ENCODE data around the gene STYXL2.

STYXL2 gene

DNA sequence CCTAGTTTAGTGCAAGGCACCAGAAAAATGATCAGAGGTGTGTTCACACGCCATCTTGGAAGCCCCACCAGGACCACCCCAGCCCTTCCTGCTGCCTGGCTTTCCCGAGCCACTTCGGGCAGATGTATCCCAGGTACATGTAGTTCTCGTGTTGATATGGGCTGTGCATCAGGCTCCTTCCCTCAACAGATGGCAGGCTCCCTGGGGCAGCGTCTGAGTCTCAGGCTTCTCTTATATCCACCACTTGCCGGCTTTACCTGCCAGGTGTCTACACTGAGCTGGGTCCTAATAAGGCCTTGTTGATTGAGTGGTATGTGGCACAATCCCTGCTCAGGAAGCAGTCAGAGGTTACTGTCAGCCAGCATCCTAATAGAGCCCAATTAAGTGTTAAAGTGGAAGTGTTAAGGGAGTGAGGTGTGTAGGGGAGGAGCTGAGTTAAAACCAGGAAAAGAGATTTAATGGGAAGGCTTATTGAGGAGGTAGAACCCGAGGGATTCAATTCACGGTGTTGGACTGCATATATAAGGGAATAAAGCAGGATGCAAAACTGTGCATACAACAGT, 12.2 kb upstream of the STYXL2 start:
- FAIRE-seq, result no peak

DNA sequence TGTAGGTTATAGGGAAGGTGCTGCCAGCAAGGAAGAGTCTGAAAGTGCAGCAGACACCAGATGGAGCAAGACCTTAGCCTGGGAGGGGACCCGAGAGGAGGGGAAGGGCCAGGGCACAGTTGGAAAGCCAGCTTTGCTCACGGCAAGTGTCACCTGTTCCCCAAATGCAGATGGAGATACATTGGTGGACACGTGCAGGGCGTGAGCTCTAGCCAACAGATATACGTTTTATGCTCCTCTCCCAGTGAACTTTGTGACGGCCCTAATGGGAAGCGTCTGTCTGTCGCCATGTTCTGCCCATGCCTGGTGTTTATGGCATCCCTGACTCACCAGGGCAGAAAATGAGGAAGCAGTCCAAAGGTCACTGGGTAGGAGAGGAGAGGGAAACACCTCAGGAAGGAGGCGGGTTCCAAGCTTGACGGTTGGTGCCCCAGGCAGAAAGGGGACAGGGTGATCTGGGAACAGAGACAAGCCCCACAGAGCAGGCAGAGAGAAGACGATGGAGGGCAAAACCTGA, 11.3 kb upstream of the STYXL2 start:
- no peak for FAIRE-seq

DNA sequence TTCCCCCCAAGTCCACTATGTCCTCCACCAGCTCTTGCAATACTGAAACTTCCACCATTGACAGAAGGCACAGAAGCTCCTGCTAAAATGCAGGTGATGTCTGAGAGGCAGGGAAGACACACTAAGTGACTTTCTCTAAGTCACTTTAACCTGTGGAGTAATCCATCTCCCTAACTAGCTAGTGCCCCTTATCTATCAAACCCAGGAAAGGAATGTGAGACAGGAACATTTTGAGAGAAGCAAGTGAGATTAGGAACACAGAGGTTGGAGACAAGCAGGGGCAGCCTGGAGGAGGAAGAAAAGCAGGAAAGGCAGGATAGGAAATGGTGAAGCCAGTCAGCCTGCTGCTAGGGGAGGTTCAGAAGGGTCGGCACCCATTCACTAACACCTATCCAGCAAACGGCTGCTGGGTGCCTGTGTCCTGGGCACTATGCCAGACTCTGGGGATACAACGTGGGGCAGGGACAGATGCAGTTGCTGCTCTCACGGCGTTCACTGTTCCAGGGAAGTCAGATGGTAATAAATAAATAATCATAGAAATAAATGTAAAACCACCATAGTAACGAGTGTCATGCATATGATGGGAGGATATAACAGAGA, 10.7 kb upstream of the STYXL2 start:
- no peak for FAIRE-seq

DNA sequence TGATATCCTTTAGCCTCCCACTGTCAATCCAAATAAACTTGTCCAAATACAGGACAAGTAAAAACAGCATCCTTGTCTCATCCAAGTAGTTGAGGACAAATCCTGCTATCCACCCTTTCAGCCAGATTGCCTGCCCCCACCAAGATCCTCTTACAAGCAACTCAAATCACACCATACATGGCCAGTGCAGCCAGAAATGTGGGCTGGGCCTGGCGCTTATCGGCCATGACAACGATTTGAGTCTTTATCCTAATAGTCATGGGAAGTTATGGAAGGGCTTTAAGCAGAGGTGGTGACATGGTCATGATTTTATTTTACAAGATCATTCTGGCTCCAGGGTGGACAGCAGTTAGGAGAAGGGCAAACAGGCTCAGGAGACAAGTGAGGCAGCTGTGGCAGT, 10.0 kb upstream of the STYXL2 start:
- FAIRE-seq, result no peak

DNA sequence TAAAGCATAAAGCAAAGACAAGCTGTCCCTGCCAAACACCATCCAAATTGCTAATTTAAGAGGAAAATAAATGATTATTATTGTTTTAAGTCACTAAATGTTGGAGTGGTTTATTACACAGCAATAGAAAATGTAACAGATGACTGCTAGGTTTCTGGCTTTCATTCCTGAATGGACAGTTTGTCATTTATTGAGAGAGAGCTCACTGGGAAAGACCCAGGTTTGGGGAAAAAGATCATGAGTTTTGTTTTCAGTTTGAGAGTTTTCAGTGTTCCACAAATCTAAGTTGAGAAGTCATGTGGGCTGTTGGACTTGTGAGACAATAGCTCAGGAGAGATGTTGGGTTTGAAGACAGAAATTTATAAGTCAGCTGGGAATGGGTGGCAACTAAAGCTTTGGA, 9.1 kb upstream of the STYXL2 start:
- FAIRE-seq, result no peak

DNA sequence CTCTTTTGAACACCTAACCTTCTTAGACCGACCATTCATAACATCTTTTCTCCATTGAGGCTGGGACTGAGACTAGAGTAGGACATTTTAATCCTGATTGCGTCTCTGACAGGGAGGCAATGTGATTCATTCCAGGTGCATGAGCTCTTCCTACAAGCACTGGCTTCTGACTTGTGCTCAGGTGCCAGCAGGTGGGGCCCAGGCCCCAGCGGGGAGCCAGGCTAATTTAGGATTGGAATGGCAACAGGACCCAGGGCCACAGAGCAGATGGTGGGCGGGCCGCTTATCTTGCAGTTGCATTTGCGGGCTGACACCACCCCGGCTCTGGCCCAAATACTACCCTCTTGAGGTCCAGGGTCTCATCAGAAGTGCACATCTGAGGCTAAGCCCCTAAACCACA, 7.8 kb upstream of the STYXL2 start:
- no peak for FAIRE-seq

DNA sequence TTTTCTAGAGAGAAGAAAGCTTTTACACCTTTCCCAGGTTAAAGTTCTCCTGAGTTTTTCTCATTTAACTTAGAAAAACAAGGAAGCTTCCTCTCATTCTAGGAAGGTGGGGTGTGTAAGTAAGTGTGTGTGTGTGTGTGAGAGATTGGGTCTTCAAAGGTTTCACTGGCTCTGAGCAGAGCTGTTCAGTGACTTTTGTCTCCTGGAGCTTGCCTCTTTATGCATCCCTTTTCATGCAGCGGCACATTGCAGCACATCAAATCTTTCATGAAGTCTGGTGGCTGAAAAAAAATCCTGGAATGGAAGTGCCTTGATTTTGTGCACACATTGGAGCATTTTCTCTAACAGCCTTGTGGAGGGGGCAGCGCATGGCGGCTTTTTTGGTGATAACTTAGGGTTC, 7.1 kb upstream of the STYXL2 start:
- no peak for FAIRE-seq

DNA sequence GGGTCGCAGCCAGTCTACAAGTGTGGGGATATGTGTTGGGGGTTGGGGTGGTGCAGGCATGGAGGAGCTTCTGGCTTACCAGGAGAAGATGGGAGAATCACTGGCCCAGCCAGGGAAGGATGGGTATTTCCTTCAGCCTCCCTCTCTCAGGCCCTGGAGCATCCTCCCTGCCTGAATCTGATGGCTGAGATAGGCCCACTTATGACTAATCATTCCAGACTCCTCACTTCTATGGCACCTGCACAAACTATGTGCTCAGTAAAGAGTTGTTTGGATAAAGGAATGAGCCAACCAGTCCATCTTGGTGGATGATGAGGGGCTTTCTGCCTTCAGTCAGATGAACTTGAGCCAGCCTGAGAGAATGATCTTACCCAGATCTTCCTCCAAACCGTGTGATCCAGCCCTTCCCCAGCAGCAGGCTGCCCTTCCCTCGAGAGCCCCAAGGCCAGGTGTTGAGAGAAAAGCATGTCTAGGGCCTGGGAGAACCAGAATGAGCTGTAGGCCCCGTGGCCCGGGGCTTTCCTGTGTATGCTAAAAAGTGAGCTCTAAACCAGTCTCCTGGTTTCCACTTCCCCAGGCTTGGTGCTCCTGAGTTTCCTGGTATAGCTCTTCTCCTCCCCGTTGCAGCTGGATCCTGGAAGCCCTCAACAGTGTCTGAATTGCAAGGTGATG, 5.0 kb upstream of the STYXL2 start:
- FAIRE-seq, result no peak

DNA sequence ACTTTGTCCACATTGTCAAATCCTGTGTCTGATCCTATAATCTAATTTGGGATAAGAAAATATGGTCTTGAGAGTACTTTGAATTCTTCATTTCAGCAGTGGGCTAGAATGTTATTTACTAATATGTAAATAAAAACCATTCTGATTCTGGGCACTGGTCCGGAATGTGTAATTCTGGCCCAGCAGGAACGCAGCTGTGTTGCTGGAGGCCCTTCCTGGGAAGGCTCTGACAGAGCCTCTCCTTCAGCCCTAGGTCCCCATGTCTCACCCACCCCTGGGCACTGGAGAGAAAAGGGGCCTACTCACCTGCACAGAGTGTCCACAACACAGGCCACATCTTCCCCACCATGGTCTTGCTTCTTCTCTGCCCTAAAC, 3.9 kb upstream of the STYXL2 start:
- FAIRE-seq, result no peak

DNA sequence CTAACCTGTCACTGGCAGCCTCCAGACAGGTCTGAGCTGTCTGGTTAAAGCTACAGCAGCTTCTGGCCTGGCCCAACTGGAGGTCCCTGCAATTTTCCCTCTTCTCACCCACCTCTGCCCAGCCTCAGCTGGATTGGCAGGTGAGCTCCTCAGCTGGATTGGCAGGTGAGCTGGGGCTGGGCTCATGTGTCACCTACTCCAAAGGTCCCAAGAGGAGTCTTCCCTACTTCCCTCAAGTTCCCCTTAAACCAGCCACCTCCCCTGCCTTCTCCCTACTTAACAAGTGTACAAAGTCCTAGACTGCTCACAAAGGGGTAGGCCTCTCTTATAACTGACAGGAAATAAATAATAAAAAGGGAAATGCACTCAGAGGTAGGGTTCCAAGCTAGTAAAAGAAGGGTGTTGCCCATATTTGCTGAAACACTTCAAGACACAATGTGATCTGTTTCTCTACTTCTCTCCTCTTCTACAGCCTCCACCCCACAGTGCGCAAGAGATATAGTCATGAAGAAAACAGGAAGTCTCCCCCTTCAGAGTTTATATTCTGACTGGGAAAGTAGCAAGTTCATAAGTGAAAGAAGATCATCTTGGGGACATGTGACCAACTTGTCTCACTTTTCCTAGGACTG, 3.4 kb upstream of the STYXL2 start, which contains the start of gene GPA33:
GPA33 (minus strand) TSS at position 64 of the 629 bp plus-strand sequence. CDS start 90 bp downstream, outside the sequence.
- no peak for FAIRE-seq

DNA sequence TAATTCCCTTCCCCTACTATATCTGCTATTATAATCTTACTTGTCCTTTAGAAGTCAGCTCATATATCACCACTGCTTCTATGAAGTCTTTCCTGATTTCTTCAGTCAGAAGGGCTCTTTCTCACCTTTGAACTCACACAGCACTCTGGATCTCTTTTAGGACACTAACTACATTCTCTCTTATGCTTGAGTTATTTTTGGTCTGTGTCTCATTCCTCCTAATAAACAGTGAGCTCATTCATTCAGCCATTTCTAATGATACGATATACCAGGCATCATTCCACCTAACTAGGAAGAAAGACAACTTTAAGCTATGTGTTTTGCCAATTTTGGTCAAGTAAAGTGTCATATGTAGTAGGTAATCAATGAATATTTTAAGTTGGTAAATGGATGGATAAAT, 1.2 kb upstream of the STYXL2 start:
- no peak for FAIRE-seq

DNA sequence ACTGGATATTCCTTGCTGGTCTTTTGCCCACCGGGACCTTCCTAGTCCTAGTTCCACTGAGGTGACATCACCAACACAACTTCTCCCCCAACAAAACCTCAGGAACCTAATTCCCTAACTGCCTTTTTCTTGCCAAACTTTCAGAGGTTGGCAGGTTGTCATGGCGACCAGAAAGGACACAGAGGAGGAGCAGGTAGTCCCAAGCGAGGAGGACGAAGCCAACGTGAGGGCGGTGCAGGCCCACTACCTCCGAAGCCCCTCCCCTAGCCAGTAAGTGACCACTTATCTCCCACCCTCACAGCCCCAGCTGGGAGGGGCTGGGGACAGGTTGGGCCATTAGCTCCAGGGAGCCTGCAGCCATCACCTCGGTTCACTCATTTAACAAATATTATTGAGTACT, 815 bp downstream of the STYXL2 start:
- FAIRE-seq, result no peak

DNA sequence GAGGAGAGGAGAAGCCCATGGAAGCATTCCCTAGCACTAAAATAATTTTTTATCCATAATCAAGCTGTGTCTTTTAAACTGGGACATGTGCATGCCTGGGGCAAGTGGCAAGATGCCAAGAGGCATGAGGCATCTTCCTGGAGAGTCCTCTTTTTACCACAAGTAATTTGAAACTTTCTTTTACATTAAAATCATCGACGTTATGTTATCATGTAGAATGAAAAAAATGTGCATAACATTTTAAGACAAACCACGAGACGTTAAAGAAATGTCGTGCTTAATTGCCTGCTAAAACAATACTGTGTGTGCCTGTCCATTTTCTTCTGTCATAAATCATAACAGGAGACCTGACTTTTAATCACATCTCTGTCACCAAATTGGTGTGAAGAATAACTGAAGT, 1.5 kb downstream of the STYXL2 start:
- FAIRE-seq, result no peak

DNA sequence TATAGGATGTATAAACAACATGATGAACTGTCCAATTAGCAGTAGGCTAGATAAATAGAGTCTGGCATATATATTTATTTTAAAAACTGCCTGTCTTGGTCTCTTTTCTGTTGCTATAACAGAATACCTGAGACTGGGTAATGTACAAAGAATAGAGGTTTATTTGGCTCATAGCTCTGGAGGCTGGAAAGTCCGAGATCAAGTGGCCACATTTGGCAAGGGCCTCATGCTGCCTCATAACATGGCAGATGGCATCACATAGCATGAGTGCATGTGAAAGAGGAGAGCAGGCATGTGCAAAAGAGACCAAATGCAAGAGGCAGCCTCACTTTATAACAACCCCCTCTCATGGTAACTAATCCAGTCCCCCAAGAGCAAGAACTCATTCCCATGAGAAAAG, 6.0 kb downstream of the STYXL2 start:
- no peak for FAIRE-seq

DNA sequence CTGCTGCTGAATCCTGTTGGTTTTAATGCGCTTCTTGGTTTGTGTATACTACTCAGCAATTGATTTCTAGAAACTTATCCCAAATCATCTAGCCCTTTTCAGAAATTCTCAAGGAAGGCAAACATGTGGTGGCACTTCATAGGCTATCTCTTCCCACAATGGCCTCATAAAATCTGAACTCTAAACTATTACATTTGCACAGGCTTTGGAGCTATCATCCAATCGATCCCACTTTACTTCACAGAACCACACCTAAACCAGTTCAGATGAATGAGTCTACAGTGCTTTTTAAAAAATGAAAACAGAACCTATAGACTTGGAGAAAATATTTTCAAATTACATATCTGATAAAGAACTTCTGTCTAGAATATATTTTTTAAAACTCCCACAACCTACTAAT, 6.9 kb downstream of the STYXL2 start:
- no peak for FAIRE-seq

DNA sequence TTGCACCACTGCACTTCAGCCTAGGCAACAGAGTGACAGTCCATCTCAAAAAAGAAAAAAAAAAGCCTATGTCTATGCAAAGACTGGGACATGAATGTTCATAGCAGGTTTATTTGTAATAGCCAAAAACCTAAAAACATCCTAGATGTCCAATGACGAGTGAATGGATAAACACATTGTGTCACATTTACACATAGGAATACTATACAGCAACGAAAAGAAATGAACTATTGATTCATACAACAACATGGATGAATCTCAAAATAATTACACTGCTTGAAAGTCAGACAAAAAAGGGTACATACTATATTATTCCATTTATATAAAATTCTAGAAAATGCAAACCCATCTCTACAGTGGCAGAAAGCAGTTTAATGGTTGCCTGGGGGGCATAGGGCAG, 7.9 kb downstream of the STYXL2 start:
- FAIRE-seq, result no peak

DNA sequence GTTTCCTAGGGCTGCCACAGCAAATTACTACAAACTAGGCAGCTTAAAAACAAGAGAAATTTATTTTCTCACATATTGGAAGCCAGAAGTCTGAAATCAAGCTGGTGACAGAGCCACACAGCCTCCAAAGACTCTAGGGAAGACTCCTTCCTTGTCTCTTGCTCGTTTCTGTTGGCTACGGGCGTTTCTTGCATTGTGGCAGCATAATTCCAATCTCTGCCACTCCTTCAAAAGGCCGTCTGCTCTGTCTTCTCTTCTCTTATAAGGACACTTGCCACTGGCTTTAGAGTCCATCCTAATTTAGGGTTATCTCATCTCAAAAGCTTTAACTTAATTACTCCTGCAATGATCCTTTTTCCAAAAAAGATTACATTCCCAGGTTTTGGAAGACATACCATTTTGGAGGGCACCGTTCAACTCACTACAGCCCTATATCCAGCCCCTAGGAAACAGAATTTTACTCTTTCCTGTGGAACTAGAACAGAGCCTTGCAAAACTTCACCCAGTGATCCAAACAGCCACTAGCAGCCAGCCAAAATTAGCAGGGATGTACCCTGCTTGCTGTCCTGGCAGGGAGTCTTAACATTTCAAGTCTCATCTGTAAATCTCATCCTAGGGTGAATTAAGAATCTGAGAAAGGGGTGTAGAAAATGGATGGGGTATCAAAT, 9.2 kb downstream of the STYXL2 start:
- FAIRE-seq, result no peak

DNA sequence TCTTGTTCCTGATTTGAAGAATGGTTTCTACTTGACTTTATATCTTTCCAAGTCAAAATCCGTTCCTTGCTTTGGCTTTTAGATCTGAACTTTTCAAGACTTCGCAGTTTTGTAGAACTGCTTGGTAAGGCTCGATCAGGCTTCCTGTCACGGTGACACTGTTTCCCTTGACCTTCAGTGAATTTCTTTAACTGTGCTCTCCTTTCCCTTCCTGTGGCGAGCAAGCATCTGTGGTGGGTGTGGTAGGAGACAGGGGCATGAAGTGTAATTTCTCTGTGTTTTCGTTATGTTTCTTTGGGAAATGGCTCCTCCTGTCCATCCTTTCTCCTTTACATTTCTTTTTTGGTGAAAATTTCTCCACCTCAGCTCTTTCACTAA, 10.4 kb downstream of the STYXL2 start:
- FAIRE-seq, result no peak

DNA sequence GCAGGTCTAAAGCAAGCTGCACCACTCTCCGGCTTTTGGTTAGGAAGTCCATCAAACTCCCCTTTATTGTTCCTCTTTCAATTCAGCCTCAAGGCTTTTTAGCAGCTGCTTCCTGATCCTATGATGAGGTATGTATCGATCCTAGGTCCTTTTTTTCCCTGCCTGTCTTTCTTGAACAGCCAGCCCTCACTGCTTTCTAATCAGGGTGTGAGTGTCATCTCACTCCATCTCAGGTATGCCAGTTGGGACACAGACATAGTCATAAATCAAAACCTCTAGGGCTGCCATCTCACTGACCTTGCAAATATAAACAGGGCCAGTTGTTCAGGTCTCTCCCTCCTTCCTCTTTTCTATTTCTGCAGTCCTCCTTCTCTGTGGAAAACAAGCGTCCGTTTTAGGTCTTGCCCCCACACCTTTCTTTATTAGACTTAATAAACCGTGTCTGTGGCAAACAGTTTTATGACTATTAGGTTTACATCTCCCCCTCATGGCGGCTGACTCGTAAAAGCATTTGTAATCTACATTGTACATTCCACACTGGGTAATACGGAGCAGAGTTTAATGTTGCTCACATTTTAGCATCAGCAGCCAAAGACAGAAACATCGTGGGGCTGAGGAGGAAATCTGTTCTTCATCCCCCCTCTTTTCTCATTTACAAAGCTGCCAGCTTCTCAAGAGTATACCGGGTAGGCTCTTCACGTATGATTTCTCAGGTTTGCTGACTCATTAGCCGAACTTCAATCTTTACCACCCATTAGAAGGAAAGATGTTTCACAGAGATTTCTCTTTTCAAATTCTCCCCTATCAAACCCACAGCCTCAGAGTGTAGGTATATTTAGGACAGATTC, 11.6 kb downstream of the STYXL2 start:
- no peak for FAIRE-seq

DNA sequence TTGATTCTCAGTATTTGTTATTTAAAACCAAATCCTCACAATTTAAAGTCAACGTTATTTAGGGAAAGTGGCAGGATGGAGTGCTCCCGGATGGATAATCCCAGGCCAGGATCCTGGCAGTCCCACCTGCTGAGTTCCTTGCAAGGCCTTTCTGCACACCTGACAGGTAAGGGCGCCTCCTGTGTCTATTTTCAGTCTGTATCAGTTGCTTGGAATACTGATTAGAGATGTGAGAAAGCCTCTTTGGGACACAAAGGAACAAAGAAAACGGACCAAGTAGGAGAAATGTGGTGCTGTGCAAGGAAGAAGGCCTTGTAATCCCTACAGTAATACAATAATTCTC, 12.2 kb downstream of the STYXL2 start:
- no peak for FAIRE-seq

DNA sequence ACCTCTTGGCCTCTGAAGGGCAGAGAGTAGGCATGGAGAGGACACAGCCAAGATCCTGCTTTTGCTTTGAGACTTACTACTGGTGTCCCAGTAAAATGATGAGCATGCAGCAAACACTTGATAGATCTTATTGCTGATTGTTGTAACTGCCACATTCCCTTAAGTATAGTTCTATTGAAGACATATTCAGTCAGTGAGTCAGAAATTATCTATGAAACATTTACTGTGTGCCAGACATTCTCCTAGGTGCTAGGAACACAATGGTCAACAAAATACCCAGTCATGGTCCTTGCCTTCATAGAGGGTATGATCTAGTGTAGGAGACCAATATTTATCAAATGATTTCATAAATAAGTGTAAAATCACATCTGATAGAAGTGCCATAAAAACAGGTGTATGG, 13.6 kb downstream of the STYXL2 start:
- no peak for FAIRE-seq

DNA sequence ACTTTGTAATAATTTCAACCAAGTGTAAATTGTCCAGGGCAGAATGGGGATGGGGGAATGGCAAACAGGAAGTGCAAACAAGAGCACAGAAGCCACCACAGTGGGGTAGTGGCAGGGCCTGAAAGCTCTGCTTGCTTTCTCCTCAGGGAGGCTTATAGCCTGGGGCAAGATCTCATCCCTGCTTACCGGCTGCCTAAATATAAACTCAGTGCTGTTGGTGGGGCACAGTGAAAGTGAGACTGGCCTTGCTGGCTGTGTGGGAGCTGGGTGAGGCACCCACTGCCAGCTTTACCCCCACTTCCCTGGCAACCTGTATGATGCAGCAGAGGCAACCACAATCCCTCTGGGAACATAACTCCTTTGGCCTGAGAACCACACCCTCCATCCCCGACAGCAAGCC, 15.2 kb downstream of the STYXL2 start:
- no peak for FAIRE-seq

DNA sequence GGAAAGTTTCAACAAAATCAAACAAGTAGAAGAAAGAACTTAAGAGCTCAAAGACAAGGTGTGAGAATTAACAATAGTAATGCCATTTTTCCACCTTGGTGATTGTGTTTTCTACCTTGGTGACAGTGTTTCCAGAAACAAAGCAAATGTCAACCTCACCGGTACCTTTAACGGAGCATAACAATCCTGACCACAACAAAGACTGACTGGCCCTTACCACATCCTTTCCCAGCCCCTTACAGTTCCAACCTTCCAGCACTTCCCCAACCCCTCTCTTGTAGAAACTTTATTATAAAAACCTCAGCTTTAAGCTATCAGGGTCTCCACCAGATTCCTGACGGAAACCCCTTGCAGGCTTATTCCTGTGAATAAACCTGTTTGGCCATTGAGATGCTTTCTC, 16.7 kb downstream of the STYXL2 start:
- no peak for FAIRE-seq
